Mucosa of descending colon (tissue), 3 donors: ENCODE data around the gene RCSD1. TPM values are rescaled to one million over a fixed set of nuclear protein-coding genes. Genes with fewer than 3 reads are reported as not detected.

Experiments
- ATAC-seq: fragments of 200-7000 bp; cut with Tn5 transposase; one replicate; pipeline ENCODE4 v1.9.1; 2020; ENCODE audit warnings: mild to moderate bottlenecking, moderate library complexity
- DNase-seq, 3 donors: peaks; one replicate each; pipeline ENCODE4 v3.0.0-alpha.2; 2020
- H3K36me3 ChIP-seq: fragments of 200-600 bp; one replicate; pipeline ENCODE4 v1.8.0; 2021; ENCODE audit warnings: low read depth, mild to moderate bottlenecking
- H3K4me1 ChIP-seq: fragments of 200-600 bp; one replicate; pipeline ENCODE4 v1.8.0; 2021; ENCODE audit warnings: low read depth, mild to moderate bottlenecking
- H3K4me3 ChIP-seq: fragments of 200-600 bp; one replicate; pipeline ENCODE4 v1.8.0; 2021; ENCODE audit warnings: mild to moderate bottlenecking
- H3K9me3 ChIP-seq: fragments of 200-600 bp; one replicate; pipeline ENCODE4 v1.8.0; 2021; ENCODE audit warnings: mild to moderate bottlenecking
- CTCF ChIP-seq: fragments of 200-600 bp; IDR thresholded peaks from one replicate; pipeline ENCODE4 v1.8.0; 2022; ENCODE audit warnings: antibody characterized with exemption, mild to moderate bottlenecking
- intact Hi-C, 2 donors: fragments of 100-400 bp; cut with DNase I in 1 of 2; cut with micrococcal nuclease in 1 of 2; formaldehyde crosslinking; loops; one replicate each; pipeline versions ENCODE4 v1.11.0 to v1.11.1; 2022; cut with DNase I, micrococcal nuclease
- total RNA-seq, 3 donors: library from RNA; stranded (reverse); fragmentation: NEBNext Ultra II Directional in 2 of 3; extraction: Animal tissue kit (Norgen Biotek cat#: 25700) in 2 of 3; gene quantifications; one replicate each; pipeline versions ENCODE4 v1.2.1 to v1.2.4, GENCODE V29; 2021 to 2023
- donor health status: DM: no; HTN: no; CAD: no; lungs with moderate emphysema.
- donor health status: DM: no; HTN: no; CAD: no.
- donor health status: DM: no; HTN: yes; CAD: no.

The RCSD1 gene
- total RNA-seq, 3 donors from 2014 or later = 3.9 to 10.8 (median 8.4) TPM

- H3K36me3 ChIP-seq = no peaks in the 10 kb centered on the region
- H3K4me1 ChIP-seq = peaks cover 6% of the 10 kb centered on the region
- no peak for TF ChIP-seq CTCF
- DNase-seq = peak in 2 of 3 donors; percentile 57 to 76
- intact Hi-C loops = no loop called here
- H3K4me3 ChIP-seq = no peak overlapping the region
- H3K9me3 ChIP-seq = no peaks in the 10 kb centered on the region
- peak; percentile 80 for ATAC-seq
Observed at GRCh38 chr1:167627865-167628641, 2.0 kb upstream of the RCSD1 start.

- TF ChIP-seq CTCF = no peak
- H3K4me3 ChIP-seq = no peak overlapping the region
- DNase-seq (no peak), ATAC-seq (no peak)
- intact Hi-C loops = no loop called here
- no peaks in the 10 kb centered on the region for H3K36me3 ChIP-seq
- peaks cover 10% of the 10 kb centered on the region for H3K4me1 ChIP-seq
- H3K9me3 ChIP-seq = no peaks in the 10 kb centered on the region
Observed at GRCh38 chr1:167628741-167629515, 1.1 kb upstream of the RCSD1 start.

GRCh38 chr1:167630568-167631385, 745 bp downstream of the RCSD1 start:
- DNase-seq (no peak), ATAC-seq (peak; percentile 25)
- peaks cover 10% of the 10 kb centered on the region for H3K4me1 ChIP-seq
- H3K4me3 ChIP-seq = peak overlapping the region; percentile 38
- intact Hi-C loops = no loop called here
- H3K9me3 ChIP-seq = no peaks in the 10 kb centered on the region
- H3K36me3 ChIP-seq = no peaks in the 10 kb centered on the region
- no peak for TF ChIP-seq CTCF

- Histone ChIP-seq H3K4me1 (peaks cover 10% of the 10 kb centered on the region), H3K9me3 (no peaks in the 10 kb centered on the region), H3K36me3 (no peaks in the 10 kb centered on the region), H3K4me3 (no peak overlapping the region)
- intact Hi-C loops = no loop called here
- DNase-seq = no peak
- no peak for ATAC-seq
- TF ChIP-seq CTCF = no peak
Observed at GRCh38 chr1:167631386-167631935, 1.4 kb downstream of the RCSD1 start.

DNA sequence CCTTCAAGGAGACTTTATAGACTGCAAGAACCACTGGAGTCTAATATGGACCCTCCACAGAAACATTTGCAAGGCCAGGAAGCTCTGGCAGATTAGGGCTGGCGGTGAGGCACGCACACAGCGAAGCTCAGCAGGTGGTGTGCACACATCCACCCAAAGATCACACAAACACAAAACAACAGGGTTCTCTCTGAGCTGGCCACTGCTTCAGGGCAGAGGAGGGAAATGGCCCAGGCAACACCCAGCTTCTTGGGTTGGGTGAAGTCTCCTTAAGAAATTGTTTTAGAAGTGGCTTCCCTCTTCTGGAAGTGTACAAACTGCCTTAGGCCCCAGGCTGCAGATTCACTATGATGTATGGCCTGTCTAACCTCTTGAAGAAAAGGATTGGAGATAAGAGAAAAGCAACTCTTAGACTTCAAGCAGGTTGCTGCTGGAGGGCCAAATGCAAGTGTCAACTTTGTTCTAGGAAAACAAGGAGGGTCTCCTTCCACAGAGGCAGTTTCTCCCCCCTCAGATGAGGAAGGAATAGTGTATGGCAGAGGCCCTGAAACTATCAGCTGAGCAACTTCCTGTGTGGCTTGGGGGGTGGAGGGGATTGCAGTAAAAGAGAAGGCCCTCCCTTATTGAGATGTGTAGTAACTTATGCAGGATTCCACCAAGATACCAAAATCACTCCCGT, 2.0 kb downstream of the RCSD1 start:
- TF ChIP-seq CTCF = no peak
- H3K4me3 ChIP-seq = no peak overlapping the region
- intact Hi-C loops = no loop called here
- no peak for DNase-seq
- peak; percentile 34 for ATAC-seq
- no peaks in the 10 kb centered on the region for H3K9me3 ChIP-seq
- H3K4me1 ChIP-seq = peaks cover 14% of the 10 kb centered on the region
- H3K36me3 ChIP-seq = no peaks in the 10 kb centered on the region
